DMS53 (cell line): Measurements from ENCODE around the gene ANKRD42.

ENCODE experiments used
- DNase-seq: peaks from one replicate; lab custom pipeline; 2025; lab: John Stamatoyannopoulos, UW

The ANKRD42 gene

GRCh38 chr11:83193315-83194280, at the start of gene ANKRD42:
Gene ANKRD42, plus strand, starts transcription at chr11:83193712. Its CDS starts 959 bp downstream, at chr11:83194671.
- DNase-seq = peak; percentile 100

GRCh38 chr11:83147895-83148294, 45.6 kb upstream of the ANKRD42 start:
- DNase-seq = no peak

- DNase-seq = no peak
These were observed 43.1 kb upstream of the ANKRD42 start for GRCh38 chr11:83150450-83150849.

- DNase-seq = peak; percentile 52
These were observed 42.1 kb upstream of the ANKRD42 start for GRCh38 chr11:83151274-83151977.

- no peak for DNase-seq
These were observed 41.2 kb upstream of the ANKRD42 start for GRCh38 chr11:83152264-83152663.

- DNase-seq = no peak
These were observed 39.7 kb upstream of the ANKRD42 start for GRCh38 chr11:83153764-83154163.

GRCh38 chr11:83156144-83156995, 37.1 kb upstream of the ANKRD42 start:
- peak; percentile 100 for DNase-seq

- no peak for DNase-seq
These were observed 36.4 kb upstream of the ANKRD42 start, which contains the start of gene PCF11 for GRCh38 chr11:83156996-83157593. Gene PCF11, plus strand, starts transcription at chr11:83157131. Its CDS starts 309 bp downstream, at chr11:83157440.

- DNase-seq = peak; percentile 83
These were observed 35.7 kb upstream of the ANKRD42 start for GRCh38 chr11:83157594-83158356.

- no peak for DNase-seq
These were observed 35.1 kb upstream of the ANKRD42 start for GRCh38 chr11:83158357-83158786.

GRCh38 chr11:83158965-83159901, 34.3 kb upstream of the ANKRD42 start:
- DNase-seq = no peak

GRCh38 chr11:83159902-83160865, 33.3 kb upstream of the ANKRD42 start:
- peak; percentile 50 for DNase-seq

GRCh38 chr11:83161610-83162199, 31.8 kb upstream of the ANKRD42 start:
- no peak for DNase-seq

GRCh38 chr11:83162377-83162776, 31.1 kb upstream of the ANKRD42 start:
- DNase-seq = no peak

GRCh38 chr11:83166193-83166866, 27.2 kb upstream of the ANKRD42 start:
- no peak for DNase-seq

- DNase-seq = no peak
These were observed 24.8 kb upstream of the ANKRD42 start for GRCh38 chr11:83168756-83169155.

GRCh38 chr11:83170865-83171264, 22.6 kb upstream of the ANKRD42 start:
- DNase-seq = no peak
